Stimulated activated naive CD8-positive, alpha-beta T cell treated with anti-CD3 and anti-CD28 coated beads, Interleukin-15, amount 100 ng/mL, for 72 hours (primary cell): Measurements from ENCODE around the gene ZNF488.

ENCODE experiments used
- ATAC-seq: fragments of 150-1000 bp; cut with Tn5 transposase; 2 replicates; pipeline ENCODE4 v1.10.0; 2021; ENCODE audit warnings: mild to moderate bottlenecking, moderate library complexity
- DNase-seq, 2 donors: peaks; one replicate each; pipeline ENCODE4 v3.0.0; 2021 to 2022
- H3K27ac Mint-ChIP-seq, 2 donors: one replicate each; pipeline ENCODE4 v1.8.0; 2022; ENCODE audit warnings: mild to moderate bottlenecking in 2 of 2, mixed read lengths in 2 of 2, moderate library complexity in 2 of 2
- H3K27me3 Mint-ChIP-seq: one replicate; pipeline ENCODE4 v1.8.0; 2022; ENCODE audit warnings: mixed read lengths
- H3K4me1 Mint-ChIP-seq: one replicate; pipeline ENCODE4 v1.8.0; 2022; ENCODE audit warnings: mild to moderate bottlenecking, mixed read lengths
- H3K4me3 Mint-ChIP-seq, 2 donors: one replicate each; pipeline ENCODE4 v1.8.0; 2022; ENCODE audit warnings: mild to moderate bottlenecking in 2 of 2, mixed read lengths in 2 of 2, moderate library complexity in 1 of 2
- H3K9me3 Mint-ChIP-seq, 2 donors: one replicate each; pipeline ENCODE4 v1.8.0; 2022; ENCODE audit warnings: mixed read lengths in 2 of 2

Gene ZNF488

DNA sequence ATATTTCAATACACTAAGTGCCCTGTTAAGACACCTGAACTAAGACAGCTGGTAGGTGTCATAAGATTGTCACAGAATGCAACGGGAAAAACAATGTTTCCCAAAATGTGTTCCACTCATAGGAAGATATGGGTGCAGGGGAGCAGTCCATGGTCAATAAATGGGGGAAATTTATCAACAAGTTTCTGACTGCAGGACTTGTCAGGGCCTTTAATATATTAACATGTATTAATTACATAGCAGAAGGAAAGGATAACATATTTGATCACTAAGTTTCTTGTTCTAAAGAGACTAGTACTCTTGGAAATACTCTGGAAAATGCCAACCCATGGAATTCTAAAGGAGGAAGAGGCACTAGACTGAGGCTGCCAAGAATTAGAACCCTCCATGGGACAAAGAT is 29.2 kb downstream of the ZNF488 start:
- H3K4me1 Mint-ChIP-seq: no peaks in the 10 kb centered on the region
- no peaks in the 10 kb centered on the region for H3K9me3 Mint-ChIP-seq
- no peak overlapping the region for H3K27ac Mint-ChIP-seq
- DNase-seq (no peak), ATAC-seq (no peak)
- no peak overlapping the region for H3K4me3 Mint-ChIP-seq
- no peaks in the 10 kb centered on the region for H3K27me3 Mint-ChIP-seq

DNA sequence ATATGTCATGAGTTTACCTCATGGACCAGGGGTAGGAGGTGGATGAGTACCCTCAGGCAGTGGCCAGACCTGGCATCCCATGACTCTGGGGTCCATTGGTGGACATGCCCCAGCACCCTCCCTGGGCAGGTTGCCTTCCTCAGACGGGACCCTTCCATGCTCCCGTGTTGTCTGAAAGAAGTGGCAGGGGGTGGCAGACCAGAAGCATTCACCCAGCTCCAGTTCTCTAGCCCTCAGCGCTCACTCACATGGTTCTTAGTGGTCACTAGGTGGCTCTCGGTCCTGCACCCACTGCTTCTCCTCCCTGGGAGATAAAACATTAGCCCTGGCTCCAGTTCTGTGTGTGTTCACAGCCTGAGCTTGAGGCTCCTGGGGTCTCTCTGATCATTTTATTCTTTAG is 29.9 kb downstream of the ZNF488 start:
- no peaks in the 10 kb centered on the region for H3K27me3 Mint-ChIP-seq
- no peak for DNase-seq
- no peak for ATAC-seq
- no peak overlapping the region for H3K4me3 Mint-ChIP-seq
- no peaks in the 10 kb centered on the region for H3K4me1 Mint-ChIP-seq
- H3K9me3 Mint-ChIP-seq: no peaks in the 10 kb centered on the region
- no peak overlapping the region for H3K27ac Mint-ChIP-seq

DNA sequence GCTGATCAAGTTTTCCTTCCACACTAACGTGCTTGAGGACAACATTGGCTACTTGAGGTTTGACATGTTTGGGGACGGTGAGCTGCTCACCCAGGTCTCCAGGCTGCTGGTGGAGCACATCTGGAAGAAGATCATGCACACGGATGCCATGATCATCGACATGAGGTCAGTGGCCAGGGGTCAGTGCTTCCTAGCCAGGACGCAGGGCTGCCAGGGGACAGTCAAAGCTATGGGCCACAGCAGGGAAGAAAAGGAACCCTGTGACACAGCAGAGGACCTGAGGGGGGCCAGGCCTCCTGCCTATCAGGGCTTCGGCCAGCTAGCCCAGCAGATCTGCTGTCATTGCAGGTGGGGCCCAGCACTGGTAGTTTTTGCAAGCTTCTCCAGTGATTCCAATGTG is 30.7 kb downstream of the ZNF488 start:
- H3K27me3 Mint-ChIP-seq: no peaks in the 10 kb centered on the region
- H3K4me1 Mint-ChIP-seq: no peaks in the 10 kb centered on the region
- DNase-seq: no peak
- no peaks in the 10 kb centered on the region for H3K9me3 Mint-ChIP-seq
- no peak overlapping the region for H3K4me3 Mint-ChIP-seq
- no peak overlapping the region for H3K27ac Mint-ChIP-seq
- ATAC-seq: no peak

DNA sequence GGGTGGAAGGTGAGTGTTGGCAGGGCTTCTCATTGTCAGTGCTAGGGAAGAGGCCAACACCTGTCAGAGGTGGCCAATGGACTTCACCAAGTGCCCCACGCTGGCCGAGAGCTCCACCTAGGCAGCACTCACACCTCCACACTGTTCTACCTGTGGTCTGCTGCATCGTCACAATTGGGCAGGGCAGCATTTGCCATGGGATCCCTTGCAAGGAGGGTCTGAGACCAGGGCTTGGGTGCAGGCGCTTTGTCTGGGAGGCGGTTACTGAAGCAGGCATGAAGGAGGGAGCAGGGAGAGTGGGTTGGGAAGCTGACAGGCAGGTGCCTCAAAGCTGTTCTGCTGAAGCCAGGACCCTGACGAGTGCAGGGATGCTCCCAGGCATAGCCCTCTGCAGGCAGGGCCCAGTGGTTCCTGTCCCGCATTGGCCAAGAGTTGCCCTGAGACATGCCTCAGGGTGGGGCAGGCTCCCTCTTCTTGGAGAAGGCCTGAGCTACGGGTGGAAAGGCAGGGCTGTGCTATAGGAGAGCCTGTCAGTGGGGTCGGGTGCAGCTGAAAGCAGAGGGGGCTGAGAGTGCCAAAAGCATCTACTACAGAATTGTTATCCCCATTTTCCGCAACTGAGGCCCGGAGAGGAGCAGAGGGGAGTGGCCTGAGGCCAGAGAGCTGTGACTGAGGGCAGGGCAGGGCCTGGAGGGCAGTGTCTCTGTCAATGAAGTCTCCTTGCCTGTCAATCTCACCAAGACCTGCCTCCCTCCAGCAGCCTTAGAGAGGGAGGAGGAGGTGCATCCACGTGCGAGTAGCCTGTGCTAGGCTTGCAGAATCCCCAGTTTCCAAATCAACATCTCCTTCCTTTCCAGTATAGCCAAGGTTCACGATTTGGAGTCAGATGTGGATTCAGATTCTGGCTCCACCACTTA is 31.9 kb downstream of the ZNF488 start:
- Mint-ChIP-seq H3K27me3 (no peaks in the 10 kb centered on the region), H3K9me3 (no peaks in the 10 kb centered on the region), H3K4me3 (no peak overlapping the region), H3K4me1 (no peaks in the 10 kb centered on the region), H3K27ac (no peak overlapping the region)
- no peak for DNase-seq
- ATAC-seq: no peak

DNA sequence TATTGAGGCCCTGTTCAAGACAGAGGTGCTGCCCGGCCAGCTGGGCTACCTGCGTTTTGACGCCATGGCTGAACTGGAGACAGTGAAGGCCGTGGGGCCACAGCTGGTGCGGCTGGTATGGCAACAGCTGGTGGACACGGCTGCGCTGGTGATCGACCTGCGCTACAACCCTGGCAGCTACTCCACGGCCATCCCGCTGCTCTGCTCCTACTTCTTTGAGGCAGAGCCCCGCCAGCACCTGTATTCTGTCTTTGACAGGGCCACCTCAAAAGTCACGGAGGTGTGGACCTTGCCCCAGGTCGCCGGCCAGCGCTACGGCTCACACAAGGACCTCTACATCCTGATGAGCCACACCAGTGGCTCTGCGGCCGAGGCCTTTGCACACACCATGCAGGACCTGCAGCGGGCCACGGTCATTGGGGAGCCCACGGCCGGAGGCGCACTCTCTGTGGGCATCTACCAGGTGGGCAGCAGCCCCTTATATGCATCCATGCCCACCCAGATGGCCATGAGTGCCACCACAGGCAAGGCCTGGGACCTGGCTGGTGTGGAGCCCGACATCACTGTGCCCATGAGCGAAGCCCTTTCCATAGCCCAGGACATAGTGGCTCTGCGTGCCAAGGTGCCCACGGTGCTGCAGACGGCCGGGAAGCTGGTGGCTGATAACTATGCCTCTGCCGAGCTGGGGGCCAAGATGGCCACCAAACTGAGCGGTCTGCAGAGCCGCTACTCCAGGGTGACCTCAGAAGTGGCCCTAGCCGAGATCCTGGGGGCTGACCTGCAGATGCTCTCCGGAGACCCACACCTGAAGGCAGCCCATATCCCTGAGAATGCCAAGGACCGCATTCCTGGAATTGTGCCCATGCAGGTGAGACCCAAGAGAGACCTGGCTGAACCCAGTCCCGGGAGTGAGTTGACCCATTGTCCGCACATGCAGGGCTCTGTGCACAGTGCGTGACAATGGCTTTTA is 33.1 kb downstream of the ZNF488 start:
- Mint-ChIP-seq H3K9me3 (no peaks in the 10 kb centered on the region), H3K27me3 (no peaks in the 10 kb centered on the region), H3K4me1 (no peaks in the 10 kb centered on the region), H3K27ac (no peak overlapping the region), H3K4me3 (no peak overlapping the region)
- ATAC-seq (no peak), DNase-seq (no peak)

DNA sequence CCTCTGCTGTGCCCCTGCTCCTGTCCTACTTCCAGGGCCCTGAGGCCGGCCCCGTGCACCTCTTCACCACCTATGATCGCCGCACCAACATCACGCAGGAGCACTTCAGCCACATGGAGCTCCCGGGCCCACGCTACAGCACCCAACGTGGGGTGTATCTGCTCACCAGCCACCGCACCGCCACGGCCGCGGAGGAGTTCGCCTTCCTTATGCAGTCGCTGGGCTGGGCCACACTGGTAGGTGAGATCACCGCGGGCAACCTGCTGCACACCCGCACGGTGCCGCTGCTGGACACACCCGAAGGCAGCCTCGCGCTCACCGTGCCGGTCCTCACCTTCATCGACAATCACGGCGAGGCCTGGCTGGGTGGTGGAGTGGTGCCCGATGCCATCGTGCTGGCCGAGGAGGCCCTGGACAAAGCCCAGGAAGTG is 34.1 kb downstream of the ZNF488 start:
- Mint-ChIP-seq H3K27me3 (no peaks in the 10 kb centered on the region), H3K27ac (no peak overlapping the region), H3K9me3 (no peaks in the 10 kb centered on the region), H3K4me3 (no peak overlapping the region), H3K4me1 (no peaks in the 10 kb centered on the region)
- ATAC-seq (no peak), DNase-seq (no peak)

DNA sequence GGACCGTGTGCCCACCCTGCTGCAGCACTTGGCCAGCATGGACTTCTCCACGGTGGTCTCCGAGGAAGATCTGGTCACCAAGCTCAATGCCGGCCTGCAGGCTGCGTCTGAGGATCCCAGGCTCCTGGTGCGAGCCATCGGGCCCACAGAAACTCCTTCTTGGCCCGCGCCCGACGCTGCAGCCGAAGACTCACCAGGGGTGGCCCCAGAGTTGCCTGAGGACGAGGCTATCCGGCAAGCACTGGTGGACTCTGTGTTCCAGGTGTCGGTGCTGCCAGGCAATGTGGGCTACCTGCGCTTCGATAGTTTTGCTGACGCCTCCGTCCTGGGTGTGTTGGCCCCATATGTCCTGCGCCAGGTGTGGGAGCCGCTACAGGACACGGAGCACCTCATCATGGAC is 34.6 kb downstream of the ZNF488 start:
- Mint-ChIP-seq H3K4me3 (no peak overlapping the region), H3K27me3 (no peaks in the 10 kb centered on the region), H3K27ac (no peak overlapping the region), H3K4me1 (no peaks in the 10 kb centered on the region), H3K9me3 (no peaks in the 10 kb centered on the region)
- no peak for DNase-seq
- no peak for ATAC-seq

DNA sequence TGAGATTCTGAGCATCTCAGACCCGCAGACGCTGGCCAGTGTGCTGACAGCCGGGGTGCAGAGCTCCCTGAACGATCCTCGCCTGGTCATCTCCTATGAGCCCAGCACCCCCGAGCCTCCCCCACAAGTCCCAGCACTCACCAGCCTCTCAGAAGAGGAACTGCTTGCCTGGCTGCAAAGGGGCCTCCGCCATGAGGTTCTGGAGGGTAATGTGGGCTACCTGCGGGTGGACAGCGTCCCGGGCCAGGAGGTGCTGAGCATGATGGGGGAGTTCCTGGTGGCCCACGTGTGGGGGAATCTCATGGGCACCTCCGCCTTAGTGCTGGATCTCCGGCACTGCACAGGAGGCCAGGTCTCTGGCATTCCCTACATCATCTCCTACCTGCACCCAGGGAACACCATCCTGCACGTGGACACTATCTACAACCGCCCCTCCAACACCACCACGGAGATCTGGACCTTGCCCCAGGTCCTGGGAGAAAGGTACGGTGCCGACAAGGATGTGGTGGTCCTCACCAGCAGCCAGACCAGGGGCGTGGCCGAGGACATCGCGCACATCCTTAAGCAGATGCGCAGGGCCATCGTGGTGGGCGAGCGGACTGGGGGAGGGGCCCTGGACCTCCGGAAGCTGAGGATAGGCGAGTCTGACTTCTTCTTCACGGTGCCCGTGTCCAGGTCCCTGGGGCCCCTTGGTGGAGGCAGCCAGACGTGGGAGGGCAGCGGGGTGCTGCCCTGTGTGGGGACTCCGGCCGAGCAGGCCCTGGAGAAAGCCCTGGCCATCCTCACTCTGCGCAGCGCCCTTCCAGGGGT is 35.2 kb downstream of the ZNF488 start:
- Mint-ChIP-seq H3K9me3 (no peaks in the 10 kb centered on the region), H3K4me1 (no peaks in the 10 kb centered on the region), H3K27me3 (no peaks in the 10 kb centered on the region), H3K27ac (peak overlapping the region in 1 of 2 donors; percentile 30), H3K4me3 (no peak overlapping the region)
- no peak for ATAC-seq
- DNase-seq: no peak

DNA sequence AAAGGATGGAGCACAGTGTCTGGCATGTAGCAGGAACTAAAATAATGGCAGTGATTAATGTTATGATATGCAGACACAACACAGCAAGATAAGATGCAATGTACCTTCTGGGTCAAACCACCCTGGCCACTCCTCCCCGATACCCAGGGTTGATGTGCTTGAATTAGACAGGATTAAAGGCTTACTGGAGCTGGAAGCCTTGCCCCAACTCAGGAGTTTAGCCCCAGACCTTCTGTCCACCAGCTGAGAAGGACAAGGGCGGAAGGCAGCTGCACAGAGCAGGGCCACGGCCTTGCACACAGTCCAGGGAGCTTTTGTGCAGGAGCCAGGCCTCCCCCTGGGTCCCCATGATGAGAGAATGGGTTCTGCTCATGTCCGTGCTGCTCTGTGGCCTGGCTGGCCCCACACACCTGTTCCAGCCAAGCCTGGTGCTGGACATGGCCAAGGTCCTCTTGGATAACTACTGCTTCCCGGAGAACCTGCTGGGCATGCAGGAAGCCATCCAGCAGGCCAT is 35.9 kb downstream of the ZNF488 start, which contains the start of gene RBP3:
TSS of gene RBP3 (plus strand) at position 226 of the 514 bp plus-strand sequence. CDS start at position 348, 122 bp downstream.
- ATAC-seq (no peak), DNase-seq (no peak)
- Mint-ChIP-seq H3K27me3 (no peaks in the 10 kb centered on the region), H3K27ac (peak within 1 kb of the TSS in 1 of 2 donors; percentile 30), H3K4me1 (no peaks in the 10 kb centered on the region), H3K4me3 (no peak within 1 kb of the TSS), H3K9me3 (no peaks in the 10 kb centered on the region)

DNA sequence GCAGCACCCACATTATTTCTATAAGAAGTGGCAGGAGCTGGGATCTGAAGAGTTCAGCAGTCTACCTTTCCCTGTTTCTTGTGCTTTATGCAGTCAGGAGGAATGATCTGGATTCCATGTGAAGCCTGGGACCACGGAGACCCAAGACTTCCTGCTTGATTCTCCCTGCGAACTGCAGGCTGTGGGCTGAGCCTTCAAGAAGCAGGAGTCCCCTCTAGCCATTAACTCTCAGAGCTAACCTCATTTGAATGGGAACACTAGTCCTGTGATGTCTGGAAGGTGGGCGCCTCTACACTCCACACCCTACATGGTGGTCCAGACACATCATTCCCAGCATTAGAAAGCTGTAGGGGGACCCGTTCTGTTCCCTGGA is 36.8 kb downstream of the ZNF488 start:
- no peak for DNase-seq
- Mint-ChIP-seq H3K4me1 (no peaks in the 10 kb centered on the region), H3K9me3 (no peaks in the 10 kb centered on the region)

DNA sequence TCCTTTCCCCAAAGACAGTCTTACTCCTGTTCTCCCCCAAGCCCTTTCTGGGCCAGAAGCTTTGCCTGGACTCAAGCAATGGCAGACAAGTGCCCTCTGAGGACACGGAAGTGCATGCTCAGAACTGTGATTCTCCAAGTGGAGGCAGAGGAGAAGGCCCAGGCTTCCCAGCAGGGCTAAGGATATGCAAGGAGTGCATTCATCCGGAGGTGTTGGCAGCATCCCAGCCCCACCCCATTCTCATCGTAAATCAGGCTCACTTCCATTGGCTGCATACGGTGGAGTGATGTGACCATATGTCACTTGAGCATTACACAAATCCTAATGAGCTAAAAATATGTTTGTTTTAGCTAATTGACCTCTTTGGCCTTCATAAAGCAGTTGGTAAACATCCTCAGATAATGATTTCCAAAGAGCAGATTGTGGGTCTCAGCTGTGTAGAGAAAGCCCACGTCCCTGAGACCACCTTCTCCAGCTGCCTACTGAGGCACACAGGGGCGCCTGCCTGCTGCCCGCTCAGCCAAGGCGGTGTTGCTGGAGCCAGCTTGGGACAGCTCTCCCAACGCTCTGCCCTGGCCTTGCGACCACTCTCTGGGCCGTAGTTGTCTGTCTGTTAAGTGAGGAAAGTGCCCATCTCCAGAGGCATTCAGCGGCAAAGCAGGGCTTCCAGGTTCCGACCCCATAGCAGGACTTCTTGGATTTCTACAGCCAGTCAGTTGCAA is 37.4 kb downstream of the ZNF488 start:
- Mint-ChIP-seq H3K27me3 (no peaks in the 10 kb centered on the region), H3K9me3 (no peaks in the 10 kb centered on the region), H3K27ac (no peak overlapping the region), H3K4me3 (no peak overlapping the region), H3K4me1 (no peaks in the 10 kb centered on the region)
- no peak for ATAC-seq
- no peak for DNase-seq

More for the DNA sequence above, 36.8 kb downstream of the ZNF488 start:
- Mint-ChIP-seq H3K27me3 (no peaks in the 10 kb centered on the region), H3K27ac (no peak overlapping the region), H3K4me3 (no peak overlapping the region)
- ATAC-seq: no peak

DNA sequence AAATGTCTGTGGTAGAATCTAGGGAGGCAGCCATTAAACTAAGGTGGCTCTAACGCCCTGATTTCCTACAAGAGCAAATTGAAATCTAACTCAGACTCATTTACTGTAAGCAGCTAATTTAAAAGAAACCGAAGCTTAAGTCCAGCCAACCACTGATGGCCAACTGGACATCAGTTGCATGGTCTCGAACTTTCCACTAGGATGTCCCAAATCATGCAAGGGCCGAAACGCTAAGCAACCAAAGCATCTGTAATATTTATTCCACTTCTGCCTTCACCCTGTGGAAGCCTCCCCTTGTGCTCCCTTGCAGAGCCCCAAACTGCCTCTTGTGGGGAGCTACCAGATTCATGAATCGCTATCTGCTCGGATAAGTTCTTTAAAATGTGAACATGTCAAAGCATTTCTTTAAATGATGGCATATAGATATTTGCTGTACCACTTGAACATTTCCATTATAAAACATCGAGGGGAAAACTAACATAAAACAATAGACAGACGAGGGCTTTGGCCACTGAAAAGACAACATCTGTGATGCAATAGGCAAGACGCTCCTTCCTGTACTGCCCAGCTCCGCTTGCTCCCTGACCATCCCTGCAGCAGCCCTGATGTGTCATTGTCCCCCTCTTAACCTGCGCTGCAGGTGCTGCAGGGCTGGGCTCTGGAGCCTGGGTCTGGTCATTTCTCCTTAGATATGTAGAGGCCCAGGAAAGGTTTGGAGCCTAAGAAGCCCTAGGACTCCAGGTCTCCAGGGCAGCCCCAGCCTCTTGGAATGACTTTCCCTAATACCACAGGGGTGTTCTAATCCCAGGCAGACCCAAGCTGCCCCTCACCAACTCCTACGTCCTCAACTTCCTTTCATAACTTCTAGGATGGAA is 38.9 kb downstream of the ZNF488 start:
- no peak for DNase-seq
- Mint-ChIP-seq H3K4me1 (no peaks in the 10 kb centered on the region), H3K27me3 (peaks cover 5% of the 10 kb centered on the region), H3K27ac (no peak overlapping the region), H3K9me3 (no peaks in the 10 kb centered on the region), H3K4me3 (no peak overlapping the region)
- ATAC-seq: no peak

DNA sequence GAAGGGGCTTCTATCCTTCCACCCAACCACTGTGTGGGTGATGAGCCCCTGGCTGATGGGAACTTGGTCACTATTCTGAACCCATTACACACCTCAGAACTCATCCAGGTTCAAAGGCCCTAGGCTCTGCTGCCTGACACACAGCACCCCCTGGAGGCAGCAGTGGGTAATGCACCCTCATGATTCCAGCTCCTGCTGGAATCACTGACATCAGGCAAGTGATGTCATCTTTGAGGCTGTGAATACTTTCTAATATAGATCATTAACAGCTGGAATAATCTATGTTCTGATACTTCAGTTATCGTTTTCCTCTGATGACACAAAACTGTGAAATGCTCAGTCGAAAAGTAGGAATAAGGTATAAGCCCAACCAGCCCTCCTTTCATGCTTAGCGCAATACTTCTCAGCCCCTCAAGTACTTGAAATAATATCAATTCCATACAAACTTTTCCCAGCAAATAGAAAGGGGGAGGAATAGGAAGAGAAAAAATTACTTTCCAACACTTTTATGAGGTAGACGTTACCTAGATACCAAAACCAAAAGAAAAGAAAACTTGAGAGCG is 43.4 kb downstream of the ZNF488 start:
- ATAC-seq: peak; percentile 57
- peak; percentile 62 for DNase-seq
- Mint-ChIP-seq H3K4me1 (no peaks in the 10 kb centered on the region), H3K9me3 (no peaks in the 10 kb centered on the region), H3K27ac (no peak overlapping the region), H3K27me3 (peaks cover 25% of the 10 kb centered on the region), H3K4me3 (no peak overlapping the region)
